Nucleus accumbens (tissue), 56 donors: ENCODE results near the gene PTPRM.
A peak's percentile ranks its signal among the peaks of the same experiment; 100 is the strongest.

Experiments
- DNase-seq, 56 donors: peaks; one replicate each; lab custom pipeline; 2025; lab: John Stamatoyannopoulos, UW

The PTPRM gene

GRCh38 chr18:8326763-8327394 lies 759.8 kb downstream of the PTPRM start:
- no peak for DNase-seq

- no peak for DNase-seq
Measured at GRCh38 chr18:8328126-8328525, 761.0 kb downstream of the PTPRM start.

GRCh38 chr18:8329186-8329771 lies 762.2 kb downstream of the PTPRM start:
- DNase-seq = no peak

GRCh38 chr18:8330575-8330974 lies 763.5 kb downstream of the PTPRM start:
- DNase-seq = no peak

- DNase-seq = no peak
Measured at GRCh38 chr18:8332286-8332685, 765.2 kb downstream of the PTPRM start.

GRCh38 chr18:8333961-8334360 lies 766.8 kb downstream of the PTPRM start:
- DNase-seq = no peak

- DNase-seq = no peak
Measured at GRCh38 chr18:8337211-8337610, 770.1 kb downstream of the PTPRM start.

GRCh38 chr18:8339210-8339609 lies 772.1 kb downstream of the PTPRM start:
- no peak for DNase-seq

- DNase-seq = peak in 23 of 56 donors; percentile 1 to 59 (median 18)
Measured at GRCh38 chr18:8339952-8340351, 772.8 kb downstream of the PTPRM start.

GRCh38 chr18:8341481-8342230 lies 774.5 kb downstream of the PTPRM start:
- no peak for DNase-seq

GRCh38 chr18:8348051-8348720 lies 781.1 kb downstream of the PTPRM start:
- no peak for DNase-seq

- DNase-seq = no peak
Measured at GRCh38 chr18:8349608-8350323, 782.6 kb downstream of the PTPRM start.

GRCh38 chr18:8350628-8351027 lies 783.5 kb downstream of the PTPRM start:
- DNase-seq = no peak

- no peak for DNase-seq
Measured at GRCh38 chr18:8351161-8351560, 784.0 kb downstream of the PTPRM start.

GRCh38 chr18:8354304-8354703 lies 787.2 kb downstream of the PTPRM start:
- DNase-seq = no peak

GRCh38 chr18:8356001-8356400 lies 788.9 kb downstream of the PTPRM start:
- no peak for DNase-seq

GRCh38 chr18:8357320-8357719 lies 790.2 kb downstream of the PTPRM start:
- DNase-seq = no peak

- DNase-seq = peak in 5 of 56 donors; percentile 5 to 20 (median 9)
Measured at GRCh38 chr18:8358033-8358765, 791.1 kb downstream of the PTPRM start.

GRCh38 chr18:8359076-8359475 lies 792.0 kb downstream of the PTPRM start:
- DNase-seq = peak in 2 of 56 donors; percentile 7

- DNase-seq = no peak
Measured at GRCh38 chr18:8359481-8359880, 792.4 kb downstream of the PTPRM start.
